Hepatic stellate cell (primary cell): ENCODE data around the gene TMEM151A.
"Not testable (repeated sequence)": the region's sequence is repeated elsewhere in the genome, so short reads cannot be mapped to it uniquely, and the experiment has no call there.

Experiments used
- DNase-seq: peaks from one replicate; pipeline ENCODE4 v3.0.0; 2011; ENCODE audit warnings: low spot score

Gene TMEM151A

GRCh38 chr11:66267379-66268243, 24.1 kb upstream of the TMEM151A start:
- DNase-seq: peak; percentile 94

GRCh38 chr11:66268244-66268951, 23.3 kb upstream of the TMEM151A start, which contains the start of gene RAB1B:
RAB1B (plus strand) TSS chr11:66268639; CDS start chr11:66268680, 41 bp downstream.
- DNase-seq: peak; percentile 99

GRCh38 chr11:66268952-66269905, 22.5 kb upstream of the TMEM151A start:
- peak; percentile 78 for DNase-seq

- no peak for DNase-seq
These were observed 19.9 kb upstream of the TMEM151A start for GRCh38 chr11:66271816-66272215.

GRCh38 chr11:66272596-66272995, 19.1 kb upstream of the TMEM151A start:
- no peak for DNase-seq

GRCh38 chr11:66274219-66274618, 17.5 kb upstream of the TMEM151A start:
- no peak for DNase-seq

- no peak for DNase-seq
These were observed 16.3 kb upstream of the TMEM151A start for GRCh38 chr11:66275396-66275795.

GRCh38 chr11:66275984-66276612, 15.6 kb upstream of the TMEM151A start:
- no peak for DNase-seq

GRCh38 chr11:66276619-66277018, 15.1 kb upstream of the TMEM151A start:
- DNase-seq: not testable (repeated sequence)

- not testable (repeated sequence) for DNase-seq
These were observed 14.6 kb upstream of the TMEM151A start for GRCh38 chr11:66277064-66277463.

- peak; percentile 69 for DNase-seq
These were observed 14.0 kb upstream of the TMEM151A start, which contains the start of gene CNIH2 for GRCh38 chr11:66277471-66278362. CNIH2 (plus strand) TSS chr11:66278175; CDS start chr11:66278457, 282 bp downstream.

GRCh38 chr11:66278363-66279091, 13.2 kb upstream of the TMEM151A start:
- DNase-seq: peak; percentile 49

GRCh38 chr11:66279092-66279734, 12.5 kb upstream of the TMEM151A start:
- DNase-seq: no peak

GRCh38 chr11:66280428-66280827, 11.3 kb upstream of the TMEM151A start:
- no peak for DNase-seq

- DNase-seq: no peak
These were observed 10.7 kb upstream of the TMEM151A start for GRCh38 chr11:66281001-66281400.

GRCh38 chr11:66281776-66282467, 9.8 kb upstream of the TMEM151A start:
- no peak for DNase-seq

- peak; percentile 98 for DNase-seq
These were observed 8.9 kb upstream of the TMEM151A start for GRCh38 chr11:66282468-66283455.
